Measurements from ENCODE around the gene RAVER2. TPM values are rescaled to one million over a fixed set of nuclear protein-coding genes. Genes with fewer than 3 reads are reported as not detected.
A peak's percentile ranks its signal among the peaks of the same experiment; 100 is the strongest.
"Not testable (repeated sequence)": the region's sequence is repeated elsewhere in the genome, so short reads cannot be mapped to it uniquely, and the experiment has no call there.

RAVER2 gene
- polyA plus RNA-seq, 1 donor from 2014 or later: 1.2 TPM

DNA sequence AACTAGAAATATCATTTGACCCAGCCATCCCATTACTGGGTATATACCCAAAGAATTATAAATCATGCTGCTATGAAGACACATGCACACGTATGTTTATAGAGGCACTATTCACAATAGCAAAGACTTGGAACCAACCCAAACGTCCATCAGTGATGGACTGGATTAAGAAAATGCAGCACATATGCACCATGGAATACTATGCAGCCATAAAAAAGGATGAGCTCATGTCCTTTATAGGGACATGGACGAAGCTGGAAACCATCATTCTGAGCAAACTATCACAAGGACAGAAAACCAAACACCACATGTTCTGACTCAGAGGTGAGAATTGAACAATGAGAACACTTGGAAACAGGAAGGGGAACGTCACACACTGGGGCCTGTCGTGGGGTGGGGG lies 72.5 kb downstream of the RAVER2 start:
- not testable (repeated sequence) for H3K9me3 Mint-ChIP-seq, H3K4me3 Mint-ChIP-seq, H3K27ac Mint-ChIP-seq, H3K4me1 Mint-ChIP-seq, H3K36me3 Mint-ChIP-seq, H3K27me3 Mint-ChIP-seq

DNA sequence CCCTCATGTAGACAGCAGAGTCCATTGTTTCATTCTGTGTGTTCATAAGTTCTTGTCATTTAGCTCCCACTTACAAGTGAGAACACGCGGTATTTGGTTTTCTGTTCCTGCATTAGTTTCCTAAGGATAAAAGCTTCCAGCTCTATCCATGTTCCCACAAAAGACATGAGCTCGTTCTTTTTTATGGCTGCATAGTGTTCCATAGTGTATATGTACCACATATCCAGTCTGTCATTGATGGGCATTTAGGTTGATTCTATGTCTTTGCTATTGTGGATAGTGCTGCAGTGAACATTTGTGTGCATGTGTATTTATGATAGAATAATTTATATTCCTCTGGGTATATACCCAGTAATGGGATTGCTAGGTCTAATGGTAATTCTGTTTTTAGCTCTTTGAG lies 75.7 kb downstream of the RAVER2 start:
- H3K36me3 Mint-ChIP-seq, H3K4me3 Mint-ChIP-seq, H3K9me3 Mint-ChIP-seq, H3K27ac Mint-ChIP-seq, H3K27me3 Mint-ChIP-seq, H3K4me1 Mint-ChIP-seq: not testable (repeated sequence)

DNA sequence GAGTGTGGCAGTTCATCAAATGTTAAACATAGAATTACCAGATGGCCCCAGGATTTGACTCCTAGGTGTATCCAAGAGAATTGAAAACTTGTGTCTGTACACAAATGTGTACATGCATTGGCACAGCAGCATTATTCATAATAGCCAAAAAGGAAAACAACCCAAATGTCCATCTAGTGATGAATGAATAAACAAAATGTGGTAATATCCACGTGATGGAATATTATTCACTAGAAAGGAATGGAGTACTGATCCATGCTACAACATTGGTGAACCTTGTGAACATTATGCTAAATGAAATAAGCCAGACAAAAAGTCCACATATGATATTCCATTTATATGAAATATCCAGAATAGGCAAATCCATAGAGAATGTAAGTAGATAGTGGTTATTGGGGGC lies 77.7 kb downstream of the RAVER2 start:
- H3K9me3 Mint-ChIP-seq: peaks cover 0 to 2% (median 0%) of the 10 kb centered on the region in 3 donors
- peaks cover 12 to 17% (median 14%) of the 10 kb centered on the region in 3 donors for H3K4me1 Mint-ChIP-seq
- peaks cover 2% of the 10 kb centered on the region for H3K36me3 Mint-ChIP-seq
- H3K27me3 Mint-ChIP-seq: peaks cover 5% of the 10 kb centered on the region
- no peak overlapping the region for H3K27ac Mint-ChIP-seq
- H3K4me3 Mint-ChIP-seq: no peak overlapping the region

DNA sequence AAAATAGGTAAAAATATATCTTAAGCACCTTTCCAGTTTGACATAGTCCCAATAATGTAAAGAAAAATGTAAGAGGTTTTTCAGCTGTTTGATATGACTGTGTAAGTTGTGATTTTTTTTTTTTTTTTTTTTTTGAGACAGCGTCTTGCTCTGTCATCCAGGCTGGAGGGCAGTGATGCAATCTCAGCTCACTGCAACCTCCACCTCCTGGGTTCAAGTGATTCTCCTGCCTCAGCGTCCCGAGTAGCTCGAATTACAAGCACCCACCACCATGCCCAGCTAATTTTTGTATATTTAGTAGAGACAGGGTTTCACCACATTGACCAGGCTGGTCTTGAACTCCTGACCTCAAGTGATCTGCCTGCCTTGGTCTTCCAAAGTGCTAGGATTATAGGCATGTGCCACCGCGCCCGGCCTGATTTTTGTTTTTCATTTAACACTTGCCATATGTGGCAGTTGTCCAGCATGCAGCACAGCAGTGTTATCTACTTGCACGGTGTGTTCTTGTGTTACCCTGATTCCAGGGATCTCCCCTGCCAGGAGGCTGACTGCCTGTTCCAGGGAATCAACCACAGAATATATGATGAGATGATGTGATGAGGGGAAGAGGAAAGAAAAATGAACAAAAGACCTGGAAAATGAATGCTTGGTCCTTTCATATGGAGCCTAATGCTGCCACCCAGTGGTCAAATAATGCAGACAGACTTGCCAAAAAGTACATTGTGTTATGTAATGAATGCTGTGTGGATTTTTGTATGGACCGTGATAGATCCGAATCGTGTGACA lies 79.0 kb downstream of the RAVER2 start:
- Mint-ChIP-seq H3K27me3 (peaks cover 5% of the 10 kb centered on the region), H3K9me3 (peaks cover 0 to 2% (median 0%) of the 10 kb centered on the region in 3 donors), H3K4me1 (peaks cover 22 to 24% (median 24%) of the 10 kb centered on the region in 3 donors), H3K27ac (no peak overlapping the region), H3K4me3 (peak overlapping the region in 1 of 4 donors; percentile 35), H3K36me3 (peaks cover 2% of the 10 kb centered on the region)

DNA sequence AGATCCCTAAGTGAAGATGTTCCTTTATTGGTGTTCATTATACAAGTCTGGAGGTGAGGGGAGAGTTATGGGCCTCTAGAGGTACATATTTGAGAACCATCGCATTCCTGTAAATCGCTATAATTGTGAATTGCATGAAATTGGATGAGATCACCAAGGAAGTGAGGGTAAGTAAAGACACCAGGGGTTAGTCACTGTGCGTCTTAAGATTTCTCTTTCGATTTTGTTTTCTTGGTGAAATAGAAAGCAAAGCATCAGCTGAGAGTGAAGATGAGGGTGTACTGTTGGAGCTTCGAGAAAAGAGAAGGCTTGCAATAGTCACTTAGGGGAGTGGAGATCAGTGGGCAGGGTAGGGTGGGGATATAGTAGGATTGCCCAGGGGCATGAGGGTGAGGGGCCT lies 82.1 kb downstream of the RAVER2 start:
- Mint-ChIP-seq H3K9me3 (no peaks in the 10 kb centered on the region), H3K27ac (peak overlapping the region; percentile 8 to 94 (median 25)), H3K27me3 (peaks cover 5% of the 10 kb centered on the region), H3K36me3 (peaks cover 2% of the 10 kb centered on the region), H3K4me3 (peak overlapping the region in 3 of 4 donors; percentile 5 to 82 (median 39)), H3K4me1 (peaks cover 31 to 35% (median 33%) of the 10 kb centered on the region in 3 donors)

DNA sequence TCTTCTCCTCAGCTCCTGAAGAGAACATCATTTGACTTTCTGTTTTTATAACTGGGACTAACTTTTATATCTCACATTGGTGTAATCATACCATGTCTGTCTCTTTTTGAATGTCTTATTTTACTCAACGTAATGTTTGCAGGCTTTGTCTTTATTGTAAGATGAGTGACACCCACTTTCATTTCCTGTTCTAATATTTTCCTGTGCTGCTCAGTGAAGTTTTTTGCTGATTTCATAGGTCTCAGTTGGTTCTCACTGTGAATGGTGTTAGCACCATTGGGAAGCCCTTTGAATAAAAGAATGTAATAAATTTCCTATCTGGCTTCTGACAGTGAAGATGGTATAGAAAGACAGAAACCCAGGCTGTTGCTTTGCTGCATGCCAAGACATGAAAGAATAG lies 84.0 kb downstream of the RAVER2 start:
- Mint-ChIP-seq H3K27ac (peak overlapping the region in 2 of 3 donors; percentile 5 to 6), H3K4me1 (peaks cover 31 to 35% (median 33%) of the 10 kb centered on the region in 3 donors), H3K9me3 (no peaks in the 10 kb centered on the region), H3K36me3 (peaks cover 2% of the 10 kb centered on the region), H3K4me3 (peak overlapping the region in 2 of 4 donors; percentile 55 to 86), H3K27me3 (peaks cover 5% of the 10 kb centered on the region)

DNA sequence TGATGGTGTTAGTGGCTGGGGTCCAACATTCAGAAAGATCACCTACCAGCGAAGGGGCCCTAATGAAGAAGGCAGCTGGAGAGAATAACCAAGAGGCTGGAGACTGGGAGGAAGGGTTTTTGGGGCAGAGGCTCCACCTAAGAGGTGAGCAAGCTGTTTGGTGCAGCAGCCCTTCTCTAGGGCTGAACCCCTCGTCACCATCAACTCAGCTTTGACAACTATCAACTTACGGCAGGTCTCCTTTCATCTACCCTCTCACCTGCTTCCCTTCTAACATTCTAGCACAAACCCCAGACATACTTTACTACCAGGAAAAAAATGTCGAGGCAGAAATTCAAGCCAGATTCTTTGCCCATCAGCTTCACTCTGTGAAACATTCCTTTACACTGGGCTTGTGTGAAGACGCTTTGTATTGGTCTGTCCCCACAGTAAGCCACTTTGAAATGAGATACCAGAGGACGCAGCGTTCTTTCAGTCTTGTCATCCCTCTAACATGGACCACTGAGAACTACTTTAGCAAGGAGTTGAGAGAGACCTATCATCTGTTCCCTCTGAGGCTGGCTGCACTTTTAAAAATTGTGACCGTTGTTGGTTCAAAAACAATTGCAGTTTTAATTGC lies 84.6 kb downstream of the RAVER2 start:
- peak overlapping the region in 1 of 4 donors; percentile 55 for H3K4me3 Mint-ChIP-seq

DNA sequence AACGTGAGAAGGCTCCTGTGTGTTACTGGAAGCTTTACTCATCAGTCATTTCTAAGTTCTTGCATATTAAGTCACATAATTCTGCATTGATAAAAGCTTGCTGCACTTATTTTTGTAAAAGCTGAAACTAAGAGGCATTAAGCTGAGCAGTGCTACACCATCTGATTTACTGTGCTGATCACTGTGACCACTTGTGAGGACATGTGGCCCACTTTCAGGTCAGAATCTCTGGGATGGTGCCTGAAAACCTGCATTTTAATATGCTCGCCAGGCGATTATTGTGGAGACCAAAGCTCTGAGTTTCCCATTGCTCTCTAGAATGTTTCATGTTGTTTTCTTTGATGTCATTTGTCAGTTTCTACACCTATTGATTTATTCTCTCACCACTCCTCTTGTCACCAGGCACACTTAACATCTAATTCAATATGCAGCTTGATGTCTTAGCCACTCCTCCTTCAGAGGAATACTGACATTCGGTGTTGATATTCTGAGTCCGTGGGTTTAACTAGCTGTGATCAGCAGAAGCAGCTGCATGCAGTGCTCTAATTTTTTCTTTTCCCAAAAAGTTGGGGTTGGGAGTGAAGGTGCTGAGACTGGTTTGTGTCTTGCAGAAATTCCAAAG lies 85.3 kb downstream of the RAVER2 start:
- Mint-ChIP-seq H3K27me3 (no peaks in the 10 kb centered on the region), H3K4me3 (no peak overlapping the region), H3K27ac (peak overlapping the region in 1 of 3 donors; percentile 72), H3K36me3 (no peaks in the 10 kb centered on the region), H3K4me1 (peaks cover 26 to 30% (median 28%) of the 10 kb centered on the region in 3 donors), H3K9me3 (no peaks in the 10 kb centered on the region)

More for the DNA sequence above, 84.6 kb downstream of the RAVER2 start:
- no peaks in the 10 kb centered on the region for H3K36me3 Mint-ChIP-seq
- H3K27ac Mint-ChIP-seq: peak overlapping the region in 2 of 3 donors; percentile 5 to 72
- H3K4me1 Mint-ChIP-seq: peaks cover 26 to 30% (median 28%) of the 10 kb centered on the region in 3 donors
- H3K9me3 Mint-ChIP-seq: no peaks in the 10 kb centered on the region
- no peaks in the 10 kb centered on the region for H3K27me3 Mint-ChIP-seq

DNA sequence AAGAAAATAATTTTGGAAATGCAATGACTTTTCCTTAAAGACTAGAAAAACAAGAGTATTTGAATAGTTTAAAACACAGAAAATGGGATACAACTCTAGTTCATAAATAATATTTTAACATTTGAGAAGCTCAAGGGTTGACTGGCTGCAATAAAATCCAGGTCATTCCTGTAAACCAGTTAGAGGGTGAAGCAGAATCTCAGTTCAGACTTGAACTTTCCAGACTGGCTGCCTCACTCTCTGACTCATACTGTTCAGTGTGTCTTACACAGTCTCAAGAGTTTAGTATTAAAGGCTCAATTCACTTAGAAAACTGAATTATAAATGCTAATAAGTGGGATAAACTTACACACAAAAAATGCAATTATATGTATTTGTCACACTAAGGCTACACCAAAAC lies 89.9 kb downstream of the RAVER2 start:
- H3K36me3 Mint-ChIP-seq: peaks cover 6% of the 10 kb centered on the region
- H3K27me3 Mint-ChIP-seq: no peaks in the 10 kb centered on the region
- no peak overlapping the region for H3K4me3 Mint-ChIP-seq
- H3K9me3 Mint-ChIP-seq: no peaks in the 10 kb centered on the region
- H3K4me1 Mint-ChIP-seq: peaks cover 0 to 3% (median 2%) of the 10 kb centered on the region in 3 donors
- no peak overlapping the region for H3K27ac Mint-ChIP-seq

DNA sequence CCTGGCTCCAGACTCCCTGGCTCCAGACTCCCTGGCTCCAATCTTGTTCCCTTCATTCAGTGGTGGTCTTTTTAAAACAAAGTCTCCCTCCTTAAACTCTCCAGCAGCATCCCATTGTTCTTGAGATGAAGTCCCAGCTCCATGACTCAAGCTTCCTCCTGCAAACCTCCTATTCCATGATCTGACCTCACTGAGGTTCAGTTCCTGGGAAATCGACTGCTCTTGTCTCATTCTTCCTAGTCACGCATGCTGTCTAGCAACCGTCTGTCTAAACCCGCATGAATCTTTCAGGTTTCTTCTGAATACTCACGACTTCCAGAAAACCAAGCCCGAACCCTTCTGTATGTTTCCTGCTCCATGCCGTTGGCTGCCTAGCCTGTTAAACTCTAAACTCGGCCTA lies 91.9 kb downstream of the RAVER2 start:
- Mint-ChIP-seq H3K4me1 (no peaks in the 10 kb centered on the region), H3K9me3 (no peaks in the 10 kb centered on the region), H3K27me3 (no peaks in the 10 kb centered on the region), H3K36me3 (peaks cover 6% of the 10 kb centered on the region), H3K27ac (peak overlapping the region; percentile 27 to 69 (median 63)), H3K4me3 (no peak overlapping the region)

DNA sequence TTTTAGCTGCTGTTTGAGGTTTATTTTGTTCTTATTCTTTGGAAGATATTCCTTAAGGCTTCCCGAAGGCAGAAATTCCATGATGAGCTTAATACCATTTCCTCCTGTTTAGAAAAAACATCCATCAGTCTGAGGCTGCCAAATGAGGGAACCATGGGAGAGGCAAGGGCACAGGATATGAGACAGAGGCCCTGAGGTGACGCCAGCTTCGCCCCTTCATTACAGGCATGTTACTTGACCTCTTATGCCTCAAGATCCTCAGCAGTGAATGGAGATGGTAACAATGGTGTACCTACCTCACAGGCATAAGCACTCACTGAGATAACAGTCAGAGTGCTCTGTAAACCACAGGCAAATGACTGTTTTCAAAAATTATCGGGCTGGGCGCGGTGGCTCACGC lies 93.6 kb downstream of the RAVER2 start:
- Mint-ChIP-seq H3K27me3 (peaks cover 2% of the 10 kb centered on the region), H3K9me3 (no peaks in the 10 kb centered on the region), H3K36me3 (peaks cover 6% of the 10 kb centered on the region), H3K27ac (no peak overlapping the region), H3K4me3 (peak overlapping the region in 1 of 4 donors; percentile 8), H3K4me1 (peaks cover 4 to 12% (median 9%) of the 10 kb centered on the region in 3 donors)

DNA sequence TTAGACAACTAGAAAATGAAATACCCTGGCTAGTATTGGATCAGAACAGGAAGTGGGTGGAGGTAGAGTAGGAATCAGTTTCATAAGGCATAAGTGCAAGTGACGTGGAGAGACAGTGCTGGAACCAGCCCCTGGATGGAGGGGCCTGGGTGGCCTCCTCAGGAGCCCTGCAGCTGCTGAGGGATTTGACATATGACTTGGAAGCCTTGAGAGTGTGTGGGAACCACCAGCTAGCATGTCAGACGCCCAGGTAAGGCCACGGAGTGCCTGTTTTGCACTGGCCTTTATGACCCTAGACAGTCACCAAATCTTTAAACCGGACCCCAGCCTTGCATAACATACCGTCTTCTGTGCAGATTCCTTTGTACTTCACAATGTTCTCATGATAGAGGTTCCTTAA lies 94.4 kb downstream of the RAVER2 start:
- H3K27me3 Mint-ChIP-seq: peaks cover 2% of the 10 kb centered on the region
- H3K9me3 Mint-ChIP-seq: no peaks in the 10 kb centered on the region
- peaks cover 6% of the 10 kb centered on the region for H3K36me3 Mint-ChIP-seq
- peak overlapping the region in 1 of 3 donors; percentile 50 for H3K27ac Mint-ChIP-seq
- peaks cover 4 to 12% (median 9%) of the 10 kb centered on the region in 3 donors for H3K4me1 Mint-ChIP-seq
- H3K4me3 Mint-ChIP-seq: no peak overlapping the region

DNA sequence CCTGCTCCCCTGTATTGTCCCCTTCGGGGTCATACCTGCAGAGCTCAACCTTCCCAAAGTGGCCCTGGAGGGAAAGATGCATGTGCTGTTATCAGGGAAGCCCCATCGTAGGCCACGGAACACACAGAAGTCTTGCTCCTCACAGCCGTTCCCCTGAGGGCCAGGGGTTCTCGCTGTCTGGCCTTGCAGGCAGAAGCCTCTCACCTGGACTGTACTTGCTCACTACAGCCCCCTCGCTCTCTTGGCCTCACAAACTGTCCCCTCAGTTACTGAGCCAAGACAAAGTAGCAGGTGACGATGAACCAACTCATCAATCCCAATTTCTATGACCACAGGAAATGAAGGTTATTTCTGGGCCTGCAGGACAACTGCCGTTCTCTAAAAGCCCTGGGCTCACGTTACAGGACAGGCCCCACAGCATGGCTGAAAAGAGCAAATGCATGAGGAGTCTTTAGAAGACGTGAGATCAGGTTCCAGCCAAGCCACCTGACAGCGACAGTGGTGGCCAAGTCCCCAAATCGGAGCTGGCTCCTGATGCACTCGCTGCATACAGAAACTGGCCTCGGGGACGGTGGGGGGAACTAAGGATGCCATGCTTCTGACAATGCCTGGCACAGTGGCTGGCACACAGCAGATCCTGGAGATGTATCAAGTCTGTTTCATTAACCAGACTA lies 95.0 kb downstream of the RAVER2 start:
- Mint-ChIP-seq H3K27ac (peak overlapping the region in 1 of 3 donors; percentile 50), H3K36me3 (peaks cover 7% of the 10 kb centered on the region), H3K9me3 (no peaks in the 10 kb centered on the region)

DNA sequence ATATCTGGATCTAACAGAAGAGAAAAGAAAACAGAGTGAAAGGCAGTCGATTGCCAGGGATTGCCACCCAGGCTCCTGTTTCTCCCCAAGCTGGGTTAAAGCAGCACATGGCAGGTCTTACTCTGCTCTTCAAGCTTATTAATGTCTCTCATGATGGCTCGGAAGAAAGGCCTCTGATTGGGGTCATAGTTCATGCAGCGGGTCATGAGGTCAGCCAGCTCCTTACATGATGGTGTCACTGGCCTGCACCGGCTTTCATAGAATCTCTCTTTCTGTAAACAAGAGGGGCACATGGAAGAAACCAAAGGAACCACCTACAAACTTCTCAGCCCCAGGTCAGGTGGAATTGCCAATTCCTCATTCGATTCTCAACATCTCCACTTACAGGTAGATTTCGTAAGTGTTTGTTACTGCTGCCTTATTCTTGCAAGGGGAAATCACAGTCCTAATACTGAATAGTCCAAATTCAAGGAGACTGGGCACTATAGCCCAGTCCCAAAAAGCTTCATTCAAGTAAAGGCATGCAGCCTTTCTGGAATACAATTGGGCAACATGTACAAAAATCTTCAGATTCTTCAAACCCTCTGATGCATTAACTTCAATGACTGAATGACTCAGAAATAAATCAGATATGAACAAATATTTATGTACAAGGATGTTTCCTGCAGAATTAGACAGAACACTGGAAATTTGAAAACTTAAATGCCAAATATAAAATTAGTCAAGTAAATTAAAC lies 96.6 kb downstream of the RAVER2 start:
- peaks cover 2% of the 10 kb centered on the region for H3K27me3 Mint-ChIP-seq
- peak overlapping the region in 2 of 3 donors; percentile 13 to 21 for H3K27ac Mint-ChIP-seq
- H3K36me3 Mint-ChIP-seq: peaks cover 3% of the 10 kb centered on the region

More for the DNA sequence above, 95.0 kb downstream of the RAVER2 start:
- peaks cover 4 to 12% (median 10%) of the 10 kb centered on the region in 3 donors for H3K4me1 Mint-ChIP-seq
- no peak overlapping the region for H3K4me3 Mint-ChIP-seq
- H3K27me3 Mint-ChIP-seq: peaks cover 2% of the 10 kb centered on the region

More for the DNA sequence above, 96.6 kb downstream of the RAVER2 start:
- Mint-ChIP-seq H3K4me1 (peaks cover 4 to 14% (median 12%) of the 10 kb centered on the region in 3 donors), H3K4me3 (no peak overlapping the region), H3K9me3 (no peaks in the 10 kb centered on the region)
